ENCODE measurements around the gene MYBL2.

- TF ChIP-seq CTCF (IDR thresholded peaks at IDR 0.05 in 8 of 11, conservative IDR thresholded peaks at IDR 0.05 in 3 of 11) (no peak), POLR2A (IDR thresholded peaks at IDR 0.05) (no peak), POLR2AphosphoS5 (IDR thresholded peaks at IDR 0.05) (no peak)
Measured at GRCh38 chr20:43726811-43727338, 60.0 kb downstream of the MYBL2 start, which contains the start of gene GTSF1L.

Data from spleen (tissue), 7 donors.